ENCODE measurements around the gene IRGC.

DNA sequence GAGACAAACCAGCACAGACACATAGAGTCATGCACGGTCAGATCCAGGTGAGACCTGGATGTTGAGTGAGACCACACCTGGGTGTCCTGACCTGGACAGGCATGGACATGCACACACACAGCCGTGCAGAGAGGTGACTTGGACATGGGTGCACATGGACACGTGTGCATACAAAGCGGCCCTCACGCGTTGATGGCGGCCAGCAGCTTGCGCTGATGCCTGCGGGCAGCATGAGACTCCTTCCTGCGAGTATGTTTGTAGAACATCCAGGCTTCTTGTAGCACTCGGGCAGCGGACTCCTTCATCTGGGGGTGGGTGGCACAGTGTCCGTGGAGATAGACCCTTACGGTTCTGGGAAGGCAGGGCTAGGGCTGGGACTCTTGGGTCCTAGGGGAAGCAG, 53.4 kb downstream of the IRGC start:
- TF ChIP-seq EZH2 (IDR thresholded peaks at IDR 0.05; ENCODE audit: insufficient read depth, poor library complexity, severe bottlenecking) (no peak), EZH2phosphoT487 (IDR thresholded peaks at IDR 0.05; ENCODE audit: insufficient read depth, low read depth) (no peak)
